Measurements from ENCODE around the gene PC. TPM values are rescaled to one million over a fixed set of nuclear protein-coding genes. Genes with fewer than 3 reads are reported as not detected.

PC gene
- total RNA-seq, 4 donors from 2014 or later = 7.3 to 22.5 (median 17.4) TPM

- H3K4me3 ChIP-seq (ENCODE audit: low read depth, poor library complexity, severe bottlenecking) = no peak overlapping the region
- no peak for TF ChIP-seq CTCF (IDR thresholded peaks at IDR 0.05)
- TF ChIP-seq POLR2A (IDR thresholded peaks at IDR 0.05) = no peak
- intact Hi-C loops (cut with DNase I; ENCODE audit: low total_unique reads) = no loop called here
- no peak for DNase-seq (ENCODE audit: low spot score in 2 of 2)
- WGBS, 2 donors = 91 to 94% methylated on average over 16 to 21 of the region's 32 CpGs
Measured at GRCh38 chr11:66861038-66861773, 97.0 kb downstream of the PC start.

- intact Hi-C loops (cut with DNase I; ENCODE audit: low total_unique reads) = no loop called here
- no peak overlapping the region for H3K4me3 ChIP-seq (ENCODE audit: low read depth, poor library complexity, severe bottlenecking)
- no peak for DNase-seq (ENCODE audit: low spot score in 2 of 2)
- TF ChIP-seq POLR2A (IDR thresholded peaks at IDR 0.05) (no peak), CTCF (IDR thresholded peaks at IDR 0.05) (no peak)
- WGBS, 2 donors = 81 to 84% methylated on average over 10 to 18 of the region's 18 CpGs
Measured at GRCh38 chr11:66860449-66860831, 97.7 kb downstream of the PC start.

GRCh38 chr11:66859686-66860448 is 98.3 kb downstream of the PC start:
- 81 to 85% methylated on average over 32 to 35 of the region's 41 CpGs for WGBS, 2 donors
- intact Hi-C loops (cut with DNase I; ENCODE audit: low total_unique reads) = no loop called here
- DNase-seq (ENCODE audit: low spot score in 2 of 2) = no peak

GRCh38 chr11:66858939-66859685 is 99.1 kb downstream of the PC start:
- 87% methylated on average over 21 to 29 of the region's 29 CpGs for WGBS, 2 donors
- no peak for TF ChIP-seq POLR2A (IDR thresholded peaks at IDR 0.05)
- no peak for TF ChIP-seq CTCF (IDR thresholded peaks at IDR 0.05)
- DNase-seq (ENCODE audit: low spot score in 2 of 2) = no peak
- no peak overlapping the region for H3K4me3 ChIP-seq (ENCODE audit: low read depth, poor library complexity, severe bottlenecking)
- intact Hi-C loops (cut with DNase I; ENCODE audit: low total_unique reads) = no loop called here

More at GRCh38 chr11:66859686-66860448, 98.3 kb downstream of the PC start:
- no peak overlapping the region for H3K4me3 ChIP-seq (ENCODE audit: low read depth, poor library complexity, severe bottlenecking)
- TF ChIP-seq POLR2A (IDR thresholded peaks at IDR 0.05) = no peak
- no peak for TF ChIP-seq CTCF (IDR thresholded peaks at IDR 0.05)

DNA sequence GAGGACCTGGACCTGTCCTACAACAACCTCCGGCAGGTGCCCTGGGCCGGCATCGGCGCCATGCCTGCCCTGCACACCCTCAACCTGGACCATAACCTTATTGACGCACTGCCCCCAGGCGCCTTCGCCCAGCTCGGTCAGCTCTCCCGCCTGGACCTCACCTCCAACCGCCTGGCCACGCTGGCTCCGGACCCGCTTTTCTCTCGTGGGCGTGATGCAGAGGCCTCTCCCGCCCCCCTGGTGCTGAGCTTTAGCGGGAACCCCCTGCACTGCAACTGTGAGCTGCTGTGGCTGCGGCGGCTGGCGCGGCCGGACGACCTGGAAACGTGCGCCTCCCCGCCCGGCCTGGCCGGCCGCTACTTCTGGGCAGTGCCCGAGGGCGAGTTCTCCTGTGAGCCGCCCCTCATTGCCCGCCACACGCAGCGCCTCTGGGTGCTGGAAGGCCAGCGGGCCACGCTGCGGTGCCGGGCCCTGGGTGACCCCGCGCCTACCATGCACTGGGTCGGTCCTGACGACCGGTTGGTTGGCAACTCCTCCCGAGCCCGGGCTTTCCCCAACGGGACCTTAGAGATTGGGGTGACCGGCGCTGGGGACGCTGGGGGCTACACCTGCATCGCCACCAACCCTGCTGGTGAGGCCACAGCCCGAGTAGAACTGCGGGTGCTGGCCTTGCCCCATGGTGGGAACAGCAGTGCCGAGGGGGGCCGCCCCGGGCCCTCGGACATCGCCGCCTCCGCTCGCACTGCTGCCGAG is 99.8 kb downstream of the PC start:
- TF ChIP-seq CTCF (IDR thresholded peaks at IDR 0.05) = no peak
- no peak for TF ChIP-seq POLR2A (IDR thresholded peaks at IDR 0.05)
- DNase-seq (ENCODE audit: low spot score in 2 of 2) = no peak
- no peak overlapping the region for H3K4me3 ChIP-seq (ENCODE audit: low read depth, poor library complexity, severe bottlenecking)
- WGBS, 2 donors = 91 to 94% methylated on average over 54 to 60 of the region's 62 CpGs
- intact Hi-C loops (cut with DNase I; ENCODE audit: low total_unique reads) = no loop called here

Data from lower leg skin (tissue), 4 donors.